Ectodermal cell (in vitro differentiated cells): ENCODE results near the gene FHIT.

Experiments
- H3K27ac ChIP-seq: 2 replicates; pipeline ENCODE4 v1.7.0; 2013; ENCODE audit warnings: mild to moderate bottlenecking, low read depth, low read length; ENCODE audit not compliant: insufficient read depth, poor library complexity, severe bottlenecking
- H3K27me3 ChIP-seq: 2 replicates; pipeline ENCODE4 v1.7.0; 2013; ENCODE audit warnings: mild to moderate bottlenecking, low read length; ENCODE audit not compliant: insufficient read depth, control insufficient read depth, poor library complexity, severe bottlenecking
- H3K36me3 ChIP-seq: one replicate; pipeline ENCODE4 v1.7.0; 2013; ENCODE audit warnings: low read length; ENCODE audit not compliant: control insufficient read depth, insufficient read depth
- H3K4me1 ChIP-seq: one replicate; pipeline ENCODE4 v1.7.0; 2013; ENCODE audit warnings: low read length; ENCODE audit not compliant: control insufficient read depth, insufficient read depth
- H3K4me3 ChIP-seq: 2 replicates; pipeline ENCODE4 v1.7.0; 2013; ENCODE audit warnings: low read depth, low read length, control low read depth; ENCODE audit not compliant: insufficient read depth
- H3K9me3 ChIP-seq: 2 replicates; pipeline ENCODE4 v1.7.0; 2013; ENCODE audit warnings: mild to moderate bottlenecking, low read length, moderate library complexity; ENCODE audit not compliant: control insufficient read depth
- WGBS, 2 experiments: methylation state at CpG; one replicate each; pipeline ENCODE4 v1.1.7; 2013; ENCODE audit warnings: missing lambda C conversion rate in 2 of 2; 5-methylcytosine and 5-hydroxymethylcytosine counted together

The FHIT gene

GRCh38 chr3:59709702-59710553 lies 1541.3 kb downstream of the FHIT start:
- Histone ChIP-seq H3K36me3 (no peaks in the 10 kb centered on the region), H3K27ac (no peak overlapping the region), H3K27me3 (no peaks in the 10 kb centered on the region), H3K9me3 (no peaks in the 10 kb centered on the region), H3K4me1 (no peaks in the 10 kb centered on the region), H3K4me3 (no peak overlapping the region)
- 90 to 94% methylated on average over 5 of the region's 5 CpGs for WGBS, 2 experiments

- no peaks in the 10 kb centered on the region for H3K27me3 ChIP-seq
- H3K27ac ChIP-seq: no peak overlapping the region
- no peaks in the 10 kb centered on the region for H3K36me3 ChIP-seq
- H3K9me3 ChIP-seq: no peaks in the 10 kb centered on the region
- no peaks in the 10 kb centered on the region for H3K4me1 ChIP-seq
- 90 to 93% methylated on average over 3 of the region's 3 CpGs for WGBS, 2 experiments
- no peak overlapping the region for H3K4me3 ChIP-seq
These were observed 1543.0 kb downstream of the FHIT start for GRCh38 chr3:59708202-59708601.

- WGBS, 2 experiments: 94 to 96% methylated on average over 4 of the region's 4 CpGs
- no peak overlapping the region for H3K4me3 ChIP-seq
- H3K36me3 ChIP-seq: no peaks in the 10 kb centered on the region
- H3K27me3 ChIP-seq: no peaks in the 10 kb centered on the region
- H3K27ac ChIP-seq: no peak overlapping the region
- H3K9me3 ChIP-seq: no peaks in the 10 kb centered on the region
- H3K4me1 ChIP-seq: no peaks in the 10 kb centered on the region
These were observed 1547.0 kb downstream of the FHIT start for GRCh38 chr3:59704292-59704691.

GRCh38 chr3:59699648-59700320 lies 1551.5 kb downstream of the FHIT start:
- no peak overlapping the region for H3K4me3 ChIP-seq
- H3K9me3 ChIP-seq: no peaks in the 10 kb centered on the region
- H3K4me1 ChIP-seq: no peaks in the 10 kb centered on the region
- no peaks in the 10 kb centered on the region for H3K27me3 ChIP-seq
- H3K27ac ChIP-seq: no peak overlapping the region
- H3K36me3 ChIP-seq: no peaks in the 10 kb centered on the region
- WGBS, 2 experiments: 85 to 90% methylated on average over 6 of the region's 6 CpGs
